IMR-90 (cell line): ENCODE results near the gene CD46. TPM values are rescaled to one million over a fixed set of nuclear protein-coding genes. Genes with fewer than 3 reads are reported as not detected.

Source experiments
- ATAC-seq: fragments of 200-7000 bp; cut with Tn5 transposase; 2 replicates; pipeline ENCODE4 v1.9.1; 2020; ENCODE audit warnings: low read depth, mild to moderate bottlenecking, moderate library complexity
- BruUV-seq: library from RNA; stranded (reverse); fragments of 400-500 nt; replicated peaks from 2 replicates; lab custom pipeline; 2021; lab: Mats Ljungman, UMichigan
- CTCF ChIA-PET: fragments of 300-600 bp; formaldehyde crosslinking; extraction: SDS; loops from one replicate; lab custom pipeline; 2021; ENCODE audit warnings: antibody characterized with exemption; lab: Yijun Ruan, JAX
- POLR2A ChIA-PET: fragments of 300-600 bp; sonication (Branson Sonifier 250); formaldehyde crosslinking; loops from one replicate; lab custom pipeline; 2022; ENCODE audit warnings: antibody characterized with exemption; ENCODE audit not compliant: unreplicated experiment; lab: Charles Lee
- DNase-seq: peaks from one replicate; pipeline ENCODE4 v3.0.0; 2013
- H2AFZ ChIP-seq: replicated peaks from 2 replicates; pipeline ENCODE3; 2013; ENCODE audit warnings: low read length, mild to moderate bottlenecking; ENCODE audit not compliant: poor library complexity
- H2AK5ac ChIP-seq: 2 replicates; pipeline ENCODE4 v1.6.1; 2013; ENCODE audit warnings: low read depth, low read length, inconsistent platforms
- H2AK9ac ChIP-seq: replicated peaks from 2 replicates; pipeline ENCODE3; 2013; ENCODE audit warnings: mild to moderate bottlenecking, low read depth, low read length, moderate library complexity; ENCODE audit not compliant: poor library complexity
- H2BK120ac ChIP-seq: 2 replicates; pipeline ENCODE4 v1.6.1; 2013; ENCODE audit warnings: low read depth, low read length, inconsistent platforms
- H2BK15ac ChIP-seq: 3 replicates; pipeline ENCODE4 v1.6.1; 2013; ENCODE audit warnings: low read depth, low read length, inconsistent platforms
- H2BK20ac ChIP-seq: 2 replicates; pipeline ENCODE4 v1.6.1; 2013; ENCODE audit warnings: low read depth, mild to moderate bottlenecking, inconsistent platforms, low read length, moderate library complexity
- H2BK5ac ChIP-seq: 2 replicates; pipeline ENCODE4 v1.6.1; 2013; ENCODE audit warnings: mild to moderate bottlenecking, low read depth, low read length, inconsistent platforms; ENCODE audit not compliant: poor library complexity, severe bottlenecking
- H3K14ac ChIP-seq: replicated peaks from 2 replicates; pipeline ENCODE4 v1.6.1; 2013; ENCODE audit warnings: low read depth, low read length, inconsistent platforms
- H3K18ac ChIP-seq: 2 replicates; pipeline ENCODE4 v1.6.1; 2013; ENCODE audit warnings: low read depth, low read length, control low read depth
- H3K23ac ChIP-seq: 2 replicates; pipeline ENCODE4 v1.6.1; 2013; ENCODE audit warnings: low read depth, low read length, inconsistent platforms
- H3K27ac ChIP-seq: 2 replicates; pipeline ENCODE4 v1.5.1; 2013; ENCODE audit warnings: mild to moderate bottlenecking, control low read depth, low read length; ENCODE audit not compliant: insufficient read depth
- H3K27me3 ChIP-seq: 2 replicates; pipeline ENCODE4 v1.6.1; 2013; ENCODE audit warnings: low read length; ENCODE audit not compliant: control insufficient read depth, insufficient read depth
- H3K36me3 ChIP-seq: 2 replicates; pipeline ENCODE4 v1.6.1; 2013; ENCODE audit warnings: low read length, mixed read lengths; ENCODE audit not compliant: control insufficient read depth, insufficient read depth
- H3K4ac ChIP-seq: 2 replicates; pipeline ENCODE4 v1.6.1; 2013; ENCODE audit warnings: low read depth, low read length, inconsistent platforms
- H3K4me1 ChIP-seq: 2 replicates; pipeline ENCODE4 v1.6.1; 2013; ENCODE audit warnings: low read length, mixed read lengths; ENCODE audit not compliant: control insufficient read depth, insufficient read depth
- H3K4me2 ChIP-seq: 2 replicates; pipeline ENCODE4 v1.6.1; 2013; ENCODE audit warnings: low read depth, mild to moderate bottlenecking, control low read depth, low read length, moderate library complexity
- H3K4me3 ChIP-seq: 2 replicates; pipeline ENCODE4 v1.5.1; 2013; ENCODE audit warnings: low read depth, mild to moderate bottlenecking, control low read depth, low read length, moderate library complexity; ENCODE audit not compliant: insufficient read depth
- H3K56ac ChIP-seq: 2 replicates; pipeline ENCODE4 v1.6.1; 2013; ENCODE audit warnings: low read length, inconsistent platforms; ENCODE audit not compliant: insufficient read depth; ENCODE audit errors: extremely low read depth
- H3K79me1 ChIP-seq, 2 experiments: 2 replicates each; pipeline ENCODE4 v1.6.1; 2013; ENCODE audit warnings: low read length in 2 of 2, inconsistent platforms in 1 of 2, low read depth in 1 of 2
- H3K9ac ChIP-seq: 2 replicates; pipeline ENCODE4 v1.6.1; 2013; ENCODE audit warnings: low read depth, low read length, control low read depth
- H3K9me1 ChIP-seq: 2 replicates; pipeline ENCODE4 v1.6.1; 2013; ENCODE audit warnings: low read length, inconsistent platforms; ENCODE audit not compliant: insufficient read depth
- H3K9me3 ChIP-seq: 2 replicates; pipeline ENCODE4 v1.6.1; 2013; ENCODE audit warnings: low read length; ENCODE audit not compliant: control insufficient read depth, insufficient read depth
- H4K20me1 ChIP-seq: 2 replicates; pipeline ENCODE4 v1.6.1; 2013; ENCODE audit warnings: low read length, inconsistent platforms; ENCODE audit not compliant: insufficient read depth
- H4K5ac ChIP-seq: 2 replicates; pipeline ENCODE4 v1.6.1; 2013; ENCODE audit warnings: mild to moderate bottlenecking, low read depth, low read length, control low read depth
- H4K8ac ChIP-seq, 2 experiments: 2 replicates each; pipeline ENCODE4 v1.6.1; 2013; ENCODE audit warnings: low read depth in 2 of 2, low read length in 2 of 2, control low read depth in 1 of 2, inconsistent platforms in 1 of 2
- H4K91ac ChIP-seq: 2 replicates; pipeline ENCODE4 v1.6.1; 2013; ENCODE audit warnings: low read depth, low read length, inconsistent platforms; ENCODE audit not compliant: insufficient read depth
- CHD1 ChIP-seq: IDR thresholded peaks from 2 replicates; pipeline ENCODE4 v1.6.1; 2012; ENCODE audit warnings: low read depth, low read length, improper control_type of control experiment
- WGBS, 2 experiments: methylation state at CpG; one replicate each; pipeline versions ENCODE4 v1.1.5 to v1.1.7; 2013; ENCODE audit warnings: missing lambda C conversion rate in 2 of 2; ENCODE audit not compliant: insufficient read length in 1 of 2; ENCODE audit errors: extremely low coverage in 2 of 2; 5-methylcytosine and 5-hydroxymethylcytosine counted together
- dilution Hi-C: fragments of 300-500 bp; cut with HindIII; formaldehyde crosslinking; loops from one replicate; pipeline ENCODE4 v1.14.3; 2018; ENCODE audit warnings: low sequenced_read_pairs; ENCODE audit not compliant: unreplicated experiment
- in situ Hi-C: fragments of 300-500 bp; cut with MboI; formaldehyde crosslinking; loops from 3 replicates; pipeline ENCODE4 v1.14.3; 2019; ENCODE audit warnings: low sequenced_read_pairs, inconsistent platforms, mixed read lengths
- intact Hi-C: fragments of 100-400 bp; cut with micrococcal nuclease; formaldehyde crosslinking; loops from 2 replicates; pipeline ENCODE4 v1.10.0; 2022
- polyA plus RNA-seq, 3 experiments: library from polyadenylated mRNA; depleted of rRNA; stranded (reverse); fragments of >200 nt; gene quantifications; 2 replicates each; pipeline ENCODE4 v1.2.3, GENCODE V29; 2012; ENCODE audit warnings: low replicate concordance in 1 of 3
- total RNA-seq: library from RNA; depleted of rRNA; stranded (reverse); fragments of >200 nt; gene quantifications from 2 replicates; pipeline ENCODE4 v1.2.3, GENCODE V29; 2012

CD46 gene
- total and polyA plus RNA-seq, 2 of the 4 experiments (the other 2 are of a cell fraction) = 37.1 to 82.0 TPM

DNA sequence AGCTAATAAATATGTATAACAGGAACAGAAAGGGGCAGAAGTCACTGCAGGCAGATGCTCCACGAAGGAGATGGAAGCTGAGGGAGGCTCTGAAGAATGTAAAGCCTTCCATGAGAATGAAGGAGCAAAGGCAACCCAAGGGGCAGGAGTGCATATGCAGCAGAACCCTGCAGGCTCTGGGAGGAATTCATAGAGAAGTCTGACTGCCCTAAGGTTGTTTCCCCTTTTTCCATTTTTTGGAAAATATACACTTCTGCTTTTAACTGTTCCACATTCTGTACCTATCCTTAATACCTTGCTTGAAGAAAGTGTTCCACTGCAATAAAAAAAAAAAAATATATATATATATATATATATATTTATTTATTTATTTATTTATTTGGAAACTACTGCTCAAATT, 89.4 kb downstream of the CD46 start:
- 38% methylated on average over 1 of the region's 1 CpG; no CpG with 5 or more reads in 1 of the 2 experiments for WGBS, 2 experiments
- H4K91ac ChIP-seq = no peak overlapping the region

More for the DNA sequence above, 89.4 kb downstream of the CD46 start:
- Histone ChIP-seq H3K9ac (no peak overlapping the region), H2BK120ac (no peak overlapping the region), H3K4me1 (no peaks in the 10 kb centered on the region; the same call in 1 of the 2 replicates), H3K27me3 (no peaks in the 10 kb centered on the region), H3K18ac (no peak overlapping the region), H4K8ac (no peak overlapping the region), H3K14ac (no peak overlapping the region), H4K5ac (no peak overlapping the region), H3K36me3 (no peaks in the 10 kb centered on the region), H3K4me3 (no peak overlapping the region), H2BK20ac (no peak overlapping the region), H3K56ac (no peak overlapping the region), H3K9me3 (no peaks in the 10 kb centered on the region), H2AFZ (no peak overlapping the region), H4K20me1 (no peaks in the 10 kb centered on the region), H3K4me2 (no peak overlapping the region), H2BK15ac (no peak overlapping the region), H2AK9ac (no peak overlapping the region), H2AK5ac (no peak overlapping the region), H3K79me1 (peaks cover 3 to 21% of the 10 kb centered on the region in 2 experiments; a peak in 2 of 4 replicates), H3K4ac (no peak overlapping the region), H3K9me1 (peaks cover 4% of the 10 kb centered on the region), H3K27ac (no peak overlapping the region), H3K23ac (no peak overlapping the region), H2BK5ac (no peak overlapping the region)
- ChIA-PET POLR2A (no interaction called here), CTCF (interaction anchor here (1.0 to 2.2 kb wide), 2 partner anchors 27 to 156 kb away, joined by 3 to 11 read pairs; no protein-coding TSS in a partner anchor)
- intact Hi-C loops = no loop called here
- BruUV-seq = no TSS peak
- dilution Hi-C loops = no loop called here
- in situ Hi-C loops = no loop called here
- DNase-seq (no peak), ATAC-seq (no peak)
- no peak for TF ChIP-seq CHD1
